Activated CD4-positive, alpha-beta T cell treated with anti-CD3 and anti-CD28 coated beads, Interleukin-2, Interleukin-6, amounts not matched to agents 100 ng/mL and 50 ng/mL, durations not matched to agents 16 hours and 8 hours (primary cell): ENCODE measurements around the gene ITPA.

Experiments used
- DNase-seq: peaks from one replicate; pipeline ENCODE4 v3.0.0-alpha.2; 2020

Gene ITPA

GRCh38 chr20:3229158-3229557 is 19.9 kb downstream of the ITPA start:
- no peak for DNase-seq

GRCh38 chr20:3229798-3230197 is 20.5 kb downstream of the ITPA start:
- no peak for DNase-seq

GRCh38 chr20:3231116-3231515 is 21.8 kb downstream of the ITPA start:
- DNase-seq: no peak

GRCh38 chr20:3231889-3232588 is 22.7 kb downstream of the ITPA start:
- DNase-seq: no peak

- no peak for DNase-seq
Observed at GRCh38 chr20:3233131-3233990, 24.1 kb downstream of the ITPA start.

GRCh38 chr20:3233991-3234498 is 24.7 kb downstream of the ITPA start:
- no peak for DNase-seq

GRCh38 chr20:3235666-3236324 is 26.5 kb downstream of the ITPA start:
- DNase-seq: no peak

GRCh38 chr20:3237011-3237957 is 28.0 kb downstream of the ITPA start:
- no peak for DNase-seq

- no peak for DNase-seq
Observed at GRCh38 chr20:3237958-3238615, 28.8 kb downstream of the ITPA start.

GRCh38 chr20:3238616-3239025 is 29.3 kb downstream of the ITPA start:
- DNase-seq: peak; percentile 61

- peak; percentile 43 for DNase-seq
Observed at GRCh38 chr20:3239026-3239866, 29.9 kb downstream of the ITPA start, which contains the start of gene SLC4A11. SLC4A11 (minus strand) TSS chr20:3239190; CDS start chr20:3239137, 53 bp downstream.

- no peak for DNase-seq
Observed at GRCh38 chr20:3239867-3240775, 30.8 kb downstream of the ITPA start.

- DNase-seq: no peak
Observed at GRCh38 chr20:3240776-3241363, 31.6 kb downstream of the ITPA start.

- DNase-seq: no peak
Observed at GRCh38 chr20:3242172-3242692, 32.9 kb downstream of the ITPA start.

- DNase-seq: no peak
Observed at GRCh38 chr20:3243718-3244358, 34.5 kb downstream of the ITPA start.

- no peak for DNase-seq
Observed at GRCh38 chr20:3244613-3245012, 35.3 kb downstream of the ITPA start.

- no peak for DNase-seq
Observed at GRCh38 chr20:3245156-3245555, 35.9 kb downstream of the ITPA start.

GRCh38 chr20:3245711-3246110 is 36.4 kb downstream of the ITPA start:
- DNase-seq: no peak
